ENCODE data around the gene ZNF124.

Gene ZNF124

DNA sequence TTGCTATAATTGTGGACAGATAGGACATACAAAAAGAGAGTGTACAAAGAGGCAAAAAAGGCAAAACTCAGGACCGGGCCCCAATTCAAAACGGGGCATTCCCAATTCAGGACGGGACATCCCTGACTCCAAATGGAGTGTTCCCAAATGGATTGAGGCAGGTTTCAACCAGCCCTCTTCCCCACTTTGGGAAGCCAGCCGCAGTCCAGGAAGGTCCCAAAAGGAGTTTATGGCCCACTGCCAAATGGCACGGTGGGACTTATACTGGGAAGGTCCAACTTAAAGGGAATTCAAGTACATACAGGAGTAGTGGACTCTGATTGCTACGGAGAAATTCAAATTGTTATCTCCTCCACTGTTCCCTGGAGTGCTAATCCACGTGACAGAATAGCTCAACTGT is 64.1 kb downstream of the ZNF124 start:
- POLR2A ChIA-PET = no interaction called here

DNA sequence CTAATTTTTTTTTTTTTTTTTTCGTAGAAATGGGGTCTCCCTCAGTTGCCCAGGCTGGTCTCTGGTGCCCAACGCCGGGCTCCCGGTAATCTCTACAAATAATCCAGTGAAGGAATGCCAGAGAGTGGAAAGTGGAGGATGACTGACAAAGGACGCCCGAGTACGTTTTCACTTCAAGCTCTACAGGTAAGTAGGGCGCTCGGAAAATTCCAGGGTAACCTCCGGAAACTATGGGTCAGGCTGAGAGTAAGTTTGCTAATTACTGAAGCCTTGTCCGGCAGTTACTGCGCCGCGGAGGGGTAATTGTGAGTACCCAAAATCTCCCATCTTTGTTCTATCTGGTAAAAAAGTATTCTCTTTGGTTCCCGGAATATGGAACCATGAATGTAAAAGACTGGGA is 65.9 kb downstream of the ZNF124 start:
- CTCF ChIA-PET = no interaction called here
- POLR2A ChIA-PET = interaction anchor here (0.6 kb wide), 1 partner anchor 223 kb away, joined by 4 read pairs; no protein-coding TSS in a partner anchor
- no peak for TF ChIP-seq CTCF (IDR thresholded peaks at IDR 0.05; ENCODE audit: control extremely low read depth, extremely low read depth, low read depth, missing control alignments)
- no peak for DNase-seq (ENCODE audit: extremely low spot score)

More for the DNA sequence above, 64.1 kb downstream of the ZNF124 start:
- CTCF ChIA-PET = no interaction called here
- DNase-seq (ENCODE audit: extremely low spot score) = no peak
- TF ChIP-seq CTCF (IDR thresholded peaks at IDR 0.05; ENCODE audit: control extremely low read depth, extremely low read depth, low read depth, missing control alignments) = no peak

Data from GM10248 (cell line).